HG02885 (cell line): Measurements from ENCODE around the gene SPG21.

Experiments
- ATAC-seq: cut with Tn5 transposase; IDR thresholded peaks from one replicate; pipeline ENCODE4 v1.9.1; 2021; ENCODE audit warnings: mild to moderate bottlenecking; ENCODE audit not compliant: unreplicated experiment, poor library complexity

SPG21 gene

GRCh38 chr15:64997066-64997465 is 7.4 kb upstream of the SPG21 start:
- ATAC-seq = no peak

- no peak for ATAC-seq
These were observed 3.6 kb upstream of the SPG21 start for GRCh38 chr15:64993290-64993689.

GRCh38 chr15:64991536-64992135 is 1.9 kb upstream of the SPG21 start:
- ATAC-seq = no peak

- no peak for ATAC-seq
These were observed 405 bp upstream of the SPG21 start for GRCh38 chr15:64990168-64990470.

- no peak for ATAC-seq
These were observed 2.6 kb downstream of the SPG21 start for GRCh38 chr15:64987136-64987535.

GRCh38 chr15:64985366-64986033 is 4.2 kb downstream of the SPG21 start:
- no peak for ATAC-seq

GRCh38 chr15:64982472-64982871 is 7.2 kb downstream of the SPG21 start:
- ATAC-seq = no peak

GRCh38 chr15:64981812-64982431 is 7.8 kb downstream of the SPG21 start:
- no peak for ATAC-seq

GRCh38 chr15:64979252-64979710 is 10.4 kb downstream of the SPG21 start:
- no peak for ATAC-seq

GRCh38 chr15:64975390-64975789 is 14.3 kb downstream of the SPG21 start:
- no peak for ATAC-seq

GRCh38 chr15:64970698-64971097 is 19.0 kb downstream of the SPG21 start:
- ATAC-seq = no peak

GRCh38 chr15:64969401-64969800 is 20.3 kb downstream of the SPG21 start:
- ATAC-seq = no peak

- ATAC-seq = no peak
These were observed 28.7 kb downstream of the SPG21 start for GRCh38 chr15:64961013-64961412.

GRCh38 chr15:64960153-64960552 is 29.6 kb downstream of the SPG21 start:
- ATAC-seq = no peak

- no peak for ATAC-seq
These were observed 30.6 kb downstream of the SPG21 start for GRCh38 chr15:64959128-64959527.

- ATAC-seq = no peak
These were observed 35.3 kb downstream of the SPG21 start for GRCh38 chr15:64954395-64954794.

GRCh38 chr15:64951777-64952418 is 37.8 kb downstream of the SPG21 start:
- no peak for ATAC-seq

GRCh38 chr15:64950888-64951287 is 38.8 kb downstream of the SPG21 start:
- ATAC-seq = no peak

GRCh38 chr15:64949383-64950186 is 40.1 kb downstream of the SPG21 start:
- ATAC-seq = no peak

- no peak for ATAC-seq
These were observed 40.8 kb downstream of the SPG21 start for GRCh38 chr15:64948916-64949315.

- ATAC-seq = no peak
These were observed 42.5 kb downstream of the SPG21 start for GRCh38 chr15:64947211-64947610.
